Stimulated activated CD8-positive, alpha-beta memory T cell treated with anti-CD3 and anti-CD28 coated beads, Interleukin-7, amount 100 ng/mL, for 1 hour (primary cell): ENCODE data around the gene KRTAP10-6.
"Not testable (repeated sequence)": the region's sequence is repeated elsewhere in the genome, so short reads cannot be mapped to it uniquely, and the experiment has no call there.

Experiments
- DNase-seq, 2 donors: peaks; one replicate each; pipeline ENCODE4 v3.0.0-alpha.2; 2020; ENCODE audit warnings: low read depth in 2 of 2

KRTAP10-6 gene

GRCh38 chr21:44599264-44600029, 7.1 kb upstream of the KRTAP10-6 start:
- DNase-seq, result no peak

GRCh38 chr21:44598061-44598460, 5.8 kb upstream of the KRTAP10-6 start:
- DNase-seq, result no peak

GRCh38 chr21:44596068-44596725, 3.9 kb upstream of the KRTAP10-6 start:
- no peak for DNase-seq

GRCh38 chr21:44595524-44595923, 3.2 kb upstream of the KRTAP10-6 start:
- no peak for DNase-seq

- DNase-seq, result no peak
Measured at GRCh38 chr21:44594406-44594916, 2.2 kb upstream of the KRTAP10-6 start.

GRCh38 chr21:44593598-44594405, 1.5 kb upstream of the KRTAP10-6 start:
- DNase-seq, result no peak

GRCh38 chr21:44591801-44592130, 539 bp downstream of the KRTAP10-6 start:
- DNase-seq, result not testable (repeated sequence)

GRCh38 chr21:44590897-44591800, 1.2 kb downstream of the KRTAP10-6 start:
- DNase-seq, result not testable (repeated sequence)

- DNase-seq, result no peak
Measured at GRCh38 chr21:44590311-44590721, 2.0 kb downstream of the KRTAP10-6 start.

GRCh38 chr21:44589586-44590305, 2.6 kb downstream of the KRTAP10-6 start:
- DNase-seq, result no peak

GRCh38 chr21:44589094-44589493, 3.2 kb downstream of the KRTAP10-6 start:
- DNase-seq, result no peak

- DNase-seq, result no peak
Measured at GRCh38 chr21:44585892-44586291, 6.4 kb downstream of the KRTAP10-6 start.

- no peak for DNase-seq
Measured at GRCh38 chr21:44583800-44584147, 8.5 kb downstream of the KRTAP10-6 start.

GRCh38 chr21:44583089-44583799, 9.1 kb downstream of the KRTAP10-6 start:
- DNase-seq, result no peak

GRCh38 chr21:44582055-44582454, 10.2 kb downstream of the KRTAP10-6 start:
- DNase-seq, result no peak

- no peak for DNase-seq
Measured at GRCh38 chr21:44581158-44581557, 11.1 kb downstream of the KRTAP10-6 start.

- not testable (repeated sequence) for DNase-seq
Measured at GRCh38 chr21:44580231-44580821, 12.0 kb downstream of the KRTAP10-6 start, which contains the start of gene KRTAP10-5. Gene KRTAP10-5 (minus strand): TSS chr21:44580604. CDS start chr21:44580578, 26 bp downstream.

GRCh38 chr21:44579833-44580144, 12.5 kb downstream of the KRTAP10-6 start:
- no peak for DNase-seq

- no peak for DNase-seq
Measured at GRCh38 chr21:44579056-44579832, 13.1 kb downstream of the KRTAP10-6 start.
